OCI-LY3 (cell line): Measurements from ENCODE around the gene PDLIM4.

Experiments
- CTCF ChIP-seq: fragments of 200-600, 300-600 bp; sonication (generic); IDR thresholded peaks from 2 replicates; pipeline ENCODE4 v1.5.1; 2014; ENCODE audit warnings: antibody characterized with exemption, low read length, low read depth
- EZH2phosphoT487 ChIP-seq: fragments of 200-600 bp; shearing (Covaris generic); IDR thresholded peaks from 2 replicates; pipeline ENCODE4 v1.6.1; 2018; ENCODE audit warnings: antibody characterized with exemption, mixed run types, low read depth

GRCh38 chr5:132237670-132238069, 19.8 kb upstream of the PDLIM4 start:
- TF ChIP-seq EZH2phosphoT487 (no peak), CTCF (no peak)
